ENCODE measurements around the gene GALNT10.

DNA sequence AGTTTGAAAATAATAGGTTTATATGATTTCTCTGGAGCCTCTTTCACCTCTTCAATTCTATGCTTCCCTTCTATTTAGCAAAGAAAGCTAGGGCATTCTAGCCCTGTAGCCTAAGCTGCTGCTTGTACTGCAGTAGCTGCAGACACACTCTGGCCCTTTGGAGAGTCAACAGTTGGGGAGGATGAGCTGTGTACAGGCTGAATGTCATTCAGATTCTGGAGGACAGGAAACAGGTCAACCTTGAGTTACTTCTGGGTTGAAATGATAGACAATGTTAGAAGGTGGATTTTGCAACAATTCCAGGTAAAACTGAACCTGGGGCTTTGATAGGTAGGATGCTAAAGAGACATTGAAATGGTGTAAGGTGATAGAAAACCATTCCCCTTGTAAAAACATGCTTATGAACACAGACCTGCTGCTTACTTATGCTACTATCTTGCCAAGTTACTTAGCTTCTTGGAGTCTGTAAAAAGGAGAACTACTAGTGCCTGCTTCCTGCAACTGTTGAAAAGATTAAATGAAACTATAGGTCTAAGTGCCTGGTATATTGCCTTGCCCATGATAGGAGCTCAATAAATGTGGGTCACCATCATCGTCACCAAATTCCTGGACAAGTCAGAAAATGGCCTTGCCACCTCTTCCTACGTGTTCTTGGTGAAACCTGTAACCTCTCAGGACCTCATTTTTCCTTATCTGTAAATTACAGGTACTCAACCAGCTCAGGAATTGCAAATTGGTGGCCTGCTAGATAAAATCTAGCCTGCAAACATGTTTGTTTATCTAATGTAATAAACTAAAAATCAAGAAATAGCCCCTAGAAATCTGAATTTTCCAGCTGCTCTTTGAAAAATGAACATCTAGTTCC is 83.7 kb downstream of the GALNT10 start:
- TF ChIP-seq TOX (CRISPR knock-in tag; IDR thresholded peaks at IDR 0.05; ENCODE audit: borderline replicate concordance) (no peak), TCF4 (CRISPR knock-in tag; IDR thresholded peaks at IDR 0.05; ENCODE audit: borderline replicate concordance) (no peak), RARB (CRISPR knock-in tag; IDR thresholded peaks at IDR 0.05) (no peak), ISL1 (CRISPR knock-in tag; IDR thresholded peaks at IDR 0.05) (no peak)
- TF ChIP-seq, protein P1, sequence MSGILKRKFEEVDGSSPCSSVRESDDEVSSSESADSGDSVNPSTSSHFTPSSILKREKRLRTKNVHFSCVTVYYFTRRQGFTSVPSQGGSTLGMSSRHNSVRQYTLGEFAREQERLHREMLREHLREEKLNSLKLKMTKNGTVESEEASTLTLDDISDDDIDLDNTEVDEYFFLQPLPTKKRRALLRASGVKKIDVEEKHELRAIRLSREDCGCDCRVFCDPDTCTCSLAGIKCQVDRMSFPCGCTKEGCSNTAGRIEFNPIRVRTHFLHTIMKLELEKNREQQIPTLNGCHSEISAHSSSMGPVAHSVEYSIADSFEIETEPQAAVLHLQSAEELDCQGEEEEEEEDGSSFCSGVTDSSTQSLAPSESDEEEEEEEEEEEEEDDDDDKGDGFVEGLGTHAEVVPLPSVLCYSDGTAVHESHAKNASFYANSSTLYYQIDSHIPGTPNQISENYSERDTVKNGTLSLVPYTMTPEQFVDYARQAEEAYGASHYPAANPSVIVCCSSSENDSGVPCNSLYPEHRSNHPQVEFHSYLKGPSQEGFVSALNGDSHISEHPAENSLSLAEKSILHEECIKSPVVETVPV (CRISPR knock-in tag; IDR thresholded peaks at IDR 0.05): no peak
- TF ChIP-seq, protein P2, sequence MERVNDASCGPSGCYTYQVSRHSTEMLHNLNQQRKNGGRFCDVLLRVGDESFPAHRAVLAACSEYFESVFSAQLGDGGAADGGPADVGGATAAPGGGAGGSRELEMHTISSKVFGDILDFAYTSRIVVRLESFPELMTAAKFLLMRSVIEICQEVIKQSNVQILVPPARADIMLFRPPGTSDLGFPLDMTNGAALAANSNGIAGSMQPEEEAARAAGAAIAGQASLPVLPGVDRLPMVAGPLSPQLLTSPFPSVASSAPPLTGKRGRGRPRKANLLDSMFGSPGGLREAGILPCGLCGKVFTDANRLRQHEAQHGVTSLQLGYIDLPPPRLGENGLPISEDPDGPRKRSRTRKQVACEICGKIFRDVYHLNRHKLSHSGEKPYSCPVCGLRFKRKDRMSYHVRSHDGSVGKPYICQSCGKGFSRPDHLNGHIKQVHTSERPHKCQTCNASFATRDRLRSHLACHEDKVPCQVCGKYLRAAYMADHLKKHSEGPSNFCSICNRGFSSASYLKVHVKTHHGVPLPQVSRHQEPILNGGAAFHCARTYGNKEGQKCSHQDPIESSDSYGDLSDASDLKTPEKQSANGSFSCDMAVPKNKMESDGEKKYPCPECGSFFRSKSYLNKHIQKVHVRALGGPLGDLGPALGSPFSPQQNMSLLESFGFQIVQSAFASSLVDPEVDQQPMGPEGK (CRISPR knock-in tag; IDR thresholded peaks at IDR 0.05; ENCODE audit: borderline replicate concordance): no peak
